GM10266 (cell line): ENCODE data around the gene KLHL35.

Source experiments
- DNase-seq: peaks from one replicate; pipeline ENCODE4 v3.0.0; 2012; ENCODE audit errors: extremely low spot score
- CTCF ChIP-seq: IDR thresholded peaks from 2 replicates; pipeline ENCODE4 v1.5.1; 2012; ENCODE audit warnings: mild to moderate bottlenecking, low read depth; ENCODE audit not compliant: control insufficient read depth, insufficient read depth; ENCODE audit errors: missing control alignments

Gene KLHL35

GRCh38 chr11:75432911-75433321 is at the start of gene KLHL35:
Gene KLHL35, minus strand, starts transcription at chr11:75433203. Its CDS starts 2,574 bp downstream, at chr11:75430629.
- no peak for TF ChIP-seq CTCF
- DNase-seq = no peak

GRCh38 chr11:75481922-75482606 is 49.1 kb upstream of the KLHL35 start:
- no peak for TF ChIP-seq CTCF

GRCh38 chr11:75481223-75481921 is 48.4 kb upstream of the KLHL35 start:
- TF ChIP-seq CTCF = no peak
- no peak for DNase-seq

More at GRCh38 chr11:75481922-75482606, 49.1 kb upstream of the KLHL35 start:
- DNase-seq = no peak

GRCh38 chr11:75480185-75481175 is 47.5 kb upstream of the KLHL35 start:
- TF ChIP-seq CTCF = no peak
- DNase-seq = no peak

GRCh38 chr11:75479597-75480145 is 46.7 kb upstream of the KLHL35 start:
- DNase-seq = no peak
- TF ChIP-seq CTCF = no peak

GRCh38 chr11:75478783-75479596 is 46.0 kb upstream of the KLHL35 start:
- no peak for TF ChIP-seq CTCF

More at GRCh38 chr11:75478783-75479596, 46.0 kb upstream of the KLHL35 start:
- DNase-seq = no peak
